GM21619 (cell line): Measurements from ENCODE around the gene ERBB4.
"Not testable (repeated sequence)": the region's sequence is repeated elsewhere in the genome, so short reads cannot be mapped to it uniquely, and the experiment has no call there.

ENCODE experiments used
- ATAC-seq: cut with Tn5 transposase; IDR thresholded peaks from one replicate; pipeline ENCODE4 v1.9.1; 2021; ENCODE audit not compliant: unreplicated experiment

ERBB4 gene

DNA sequence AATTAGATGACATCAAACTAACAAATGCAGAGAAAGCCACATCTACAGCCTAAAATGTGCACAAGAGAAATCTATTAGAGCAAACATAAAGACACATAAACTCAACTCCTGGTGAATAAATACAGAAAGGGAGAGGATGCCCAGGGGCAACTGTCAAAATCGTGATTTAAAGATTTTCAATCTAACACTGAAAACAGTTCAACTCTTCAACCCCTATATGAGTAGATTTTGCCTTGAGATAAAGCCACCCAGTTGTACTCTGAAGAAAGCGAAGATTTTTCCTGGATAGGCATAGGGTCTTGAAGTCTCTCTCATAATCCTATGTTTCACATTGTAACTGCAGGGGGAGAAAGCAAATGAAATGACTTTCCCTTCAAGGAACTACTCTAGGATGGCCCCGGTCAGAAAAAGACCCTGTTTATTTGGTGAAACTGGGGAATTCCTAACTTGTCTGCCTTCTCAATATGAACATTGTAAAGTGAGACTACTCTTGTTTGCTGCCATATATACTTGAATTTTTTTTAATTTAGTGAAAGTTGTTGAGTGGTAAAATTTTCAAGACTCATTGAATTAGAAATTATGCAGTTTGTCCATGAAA lies 226.7 kb downstream of the ERBB4 start:
- ATAC-seq: no peak

DNA sequence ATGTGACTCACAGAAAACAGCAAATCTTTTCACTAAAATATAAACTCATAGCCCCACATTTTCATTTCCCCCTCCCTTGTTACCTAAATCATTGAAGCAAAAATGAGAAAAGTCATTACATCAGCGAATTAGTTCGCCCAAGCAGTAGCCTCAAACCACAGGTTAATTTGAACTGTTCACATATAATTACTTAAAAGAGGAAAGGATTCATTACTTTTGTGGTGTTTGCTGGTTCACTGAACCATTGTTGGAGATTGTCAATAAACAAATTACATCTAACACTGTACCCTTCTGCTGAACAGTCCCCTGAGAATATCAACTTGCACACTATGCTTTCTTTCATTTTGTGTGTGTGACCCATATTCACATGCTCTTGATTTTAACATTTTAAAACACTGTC lies 238.7 kb downstream of the ERBB4 start:
- ATAC-seq: no peak

DNA sequence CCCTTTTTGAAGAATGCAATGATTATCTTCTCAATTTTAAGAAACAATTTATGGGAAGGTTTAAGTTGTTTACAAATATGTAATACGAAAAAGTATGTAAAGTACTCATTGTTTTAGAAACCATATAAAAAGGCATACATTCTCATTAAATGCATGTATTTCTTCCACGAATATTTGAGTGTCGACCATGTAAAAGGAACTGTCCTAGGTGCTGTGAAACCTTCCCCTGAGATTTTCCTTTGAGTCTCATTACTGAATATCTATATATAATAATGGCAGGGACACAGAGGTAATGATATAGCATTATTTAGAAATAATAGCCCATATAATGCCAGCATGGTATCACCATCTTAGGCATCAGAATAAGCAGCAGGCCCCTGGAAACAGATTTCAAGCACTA lies 239.3 kb downstream of the ERBB4 start:
- no peak for ATAC-seq

DNA sequence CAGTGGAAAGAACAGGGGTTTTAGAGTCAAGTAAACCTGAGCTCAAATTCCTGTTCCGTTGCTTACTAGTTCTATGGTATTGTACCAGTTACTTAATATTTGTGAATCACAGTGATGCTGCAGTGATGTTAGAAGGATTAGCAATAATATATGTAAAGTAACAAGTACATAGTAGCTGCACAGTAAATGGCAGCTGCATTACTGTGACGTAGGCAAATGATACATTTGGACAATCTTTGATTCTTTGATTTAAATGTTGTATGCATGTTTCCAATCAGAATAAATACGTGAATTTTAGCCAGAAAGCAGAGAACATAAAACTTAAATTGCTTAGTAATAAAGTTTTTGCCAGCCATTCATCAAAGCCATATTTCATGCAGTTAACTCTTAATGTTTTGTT lies 243.0 kb downstream of the ERBB4 start:
- no peak for ATAC-seq

DNA sequence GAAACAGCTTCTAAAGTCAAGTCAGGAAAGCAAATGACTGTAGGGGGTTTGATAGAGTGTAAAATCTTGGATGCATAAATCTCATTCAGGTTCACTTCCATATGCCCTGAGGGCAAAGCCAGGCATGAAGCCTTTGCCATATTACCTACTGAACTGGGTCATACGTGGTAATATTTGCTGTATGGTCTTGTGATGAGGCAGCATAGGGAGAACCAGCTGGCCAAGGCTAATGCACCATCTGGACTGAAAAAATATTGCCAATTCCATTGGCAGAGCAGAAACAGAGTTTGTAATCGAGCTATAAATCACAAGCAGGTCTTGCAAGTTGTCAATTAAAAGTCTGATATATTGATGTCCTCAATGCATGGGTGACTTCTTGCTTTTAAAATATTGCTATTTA lies 243.8 kb downstream of the ERBB4 start:
- ATAC-seq: no peak

DNA sequence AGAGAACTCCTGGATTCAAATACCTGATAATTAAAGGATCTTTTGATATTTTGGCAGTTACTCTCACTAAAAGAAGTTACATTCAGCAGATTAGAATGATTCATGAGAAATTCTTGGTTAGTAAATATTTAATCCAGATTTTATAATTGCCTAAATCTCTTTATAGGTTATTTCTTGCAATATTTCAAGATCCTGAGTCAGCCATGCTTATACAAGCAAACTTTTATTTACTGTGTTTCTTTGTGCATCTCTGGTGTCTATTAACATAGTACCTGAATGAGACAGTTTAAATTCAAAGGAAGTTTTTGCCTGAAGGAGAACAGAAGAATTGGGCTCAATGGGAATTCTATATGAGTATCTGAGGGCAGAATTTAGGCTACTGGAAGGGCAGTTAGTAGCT lies 249.3 kb downstream of the ERBB4 start:
- no peak for ATAC-seq

DNA sequence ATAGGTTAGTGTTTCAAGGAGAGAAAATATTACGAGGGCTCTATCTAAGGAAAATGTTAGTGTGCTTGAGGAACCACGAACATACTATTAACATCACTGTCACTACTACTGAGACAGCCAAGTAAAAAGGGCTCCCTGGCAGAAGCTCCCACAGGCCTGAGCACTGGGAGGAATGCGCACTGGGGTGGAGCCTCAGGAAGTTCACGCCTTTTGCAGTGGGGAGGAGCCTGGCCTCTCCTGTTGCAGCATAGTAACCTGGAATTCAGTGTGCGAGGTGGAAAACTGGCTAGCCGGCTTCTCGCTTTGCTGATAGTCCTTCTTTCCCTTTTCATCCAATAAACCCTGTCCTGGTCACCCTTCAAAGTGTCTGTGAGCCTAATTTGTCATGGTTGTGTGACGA lies 250.3 kb downstream of the ERBB4 start:
- ATAC-seq: no peak

DNA sequence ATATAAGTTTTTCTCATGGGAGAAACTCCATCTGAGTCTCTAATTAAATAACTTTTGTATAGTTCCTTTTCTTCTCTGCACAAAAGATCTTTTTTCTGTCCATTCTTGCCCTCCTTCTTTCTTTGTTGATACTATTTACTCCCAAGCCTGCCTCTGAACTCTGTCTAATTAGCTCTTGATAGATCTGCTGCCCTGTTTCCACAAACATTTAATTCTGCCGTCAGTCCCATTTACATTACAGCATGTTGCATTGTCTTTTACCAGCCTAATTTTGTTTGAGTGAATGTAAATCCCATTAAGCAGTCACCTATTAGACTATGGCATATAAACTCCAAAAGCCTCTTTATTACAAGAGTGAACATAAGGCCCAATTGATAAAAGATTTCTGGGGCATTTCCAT lies 254.4 kb downstream of the ERBB4 start:
- ATAC-seq: no peak

DNA sequence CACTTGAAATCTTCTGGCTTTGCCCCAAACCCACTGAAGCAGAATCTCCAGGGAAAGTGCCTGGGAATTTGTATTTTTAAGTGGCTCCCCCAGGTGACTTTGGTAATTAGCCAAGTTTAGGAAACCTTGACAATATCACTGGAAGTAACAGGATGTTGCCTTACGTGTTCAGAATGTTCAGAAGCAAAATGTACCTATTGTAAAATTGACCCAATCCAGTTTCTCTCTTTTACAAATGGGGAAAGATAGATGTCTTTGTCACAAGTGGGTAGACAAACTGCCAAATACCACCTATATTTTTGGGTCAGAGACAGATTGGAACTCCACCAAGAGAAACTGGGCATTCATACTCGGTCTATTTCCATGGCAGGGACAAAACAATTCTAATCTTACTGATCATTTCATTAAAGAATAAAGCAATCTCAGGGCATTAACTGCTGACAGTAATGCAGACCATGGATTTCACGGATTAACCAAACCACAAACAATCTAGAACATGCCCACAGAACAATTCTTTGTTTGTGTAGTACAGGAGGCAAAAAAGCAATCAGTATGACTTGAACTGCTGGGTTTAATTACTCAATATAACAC lies 255.8 kb downstream of the ERBB4 start:
- ATAC-seq: no peak

DNA sequence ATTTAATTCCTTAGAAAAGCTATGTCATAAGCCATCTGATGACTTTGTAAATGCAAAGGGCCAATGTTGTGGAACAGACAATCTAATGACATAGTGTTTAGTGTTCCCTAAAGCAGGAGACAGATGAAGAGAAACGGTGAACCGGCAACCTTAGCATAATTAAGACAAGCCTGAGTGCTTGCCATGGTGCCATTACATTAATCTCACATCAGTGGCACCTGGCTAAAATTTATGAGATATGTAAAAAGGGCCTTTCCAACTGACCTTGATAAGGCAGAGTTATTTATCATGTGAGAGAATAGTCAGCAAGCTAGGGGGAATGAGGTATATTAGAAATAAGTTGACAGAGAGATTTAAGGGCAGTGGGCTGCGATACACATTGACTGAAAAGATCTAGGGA lies 261.8 kb downstream of the ERBB4 start:
- ATAC-seq: no peak

DNA sequence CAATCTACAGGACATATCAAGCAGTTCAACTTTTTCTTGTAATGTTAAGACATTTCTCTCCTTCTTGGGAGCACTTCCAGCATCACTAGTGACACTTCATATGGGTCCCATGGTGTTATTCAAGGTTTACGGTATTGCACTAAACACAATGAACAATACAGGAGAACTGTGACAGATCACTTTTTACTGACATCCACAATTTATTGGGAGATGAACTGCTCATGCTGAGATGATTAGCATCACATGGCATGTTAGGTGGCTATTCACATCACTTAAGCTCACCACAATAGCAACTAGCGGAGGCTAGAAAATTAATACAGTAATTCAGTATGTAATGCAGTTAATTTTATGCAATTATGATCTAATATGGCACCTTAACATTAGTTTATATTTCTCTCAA lies 264.4 kb downstream of the ERBB4 start:
- no peak for ATAC-seq

DNA sequence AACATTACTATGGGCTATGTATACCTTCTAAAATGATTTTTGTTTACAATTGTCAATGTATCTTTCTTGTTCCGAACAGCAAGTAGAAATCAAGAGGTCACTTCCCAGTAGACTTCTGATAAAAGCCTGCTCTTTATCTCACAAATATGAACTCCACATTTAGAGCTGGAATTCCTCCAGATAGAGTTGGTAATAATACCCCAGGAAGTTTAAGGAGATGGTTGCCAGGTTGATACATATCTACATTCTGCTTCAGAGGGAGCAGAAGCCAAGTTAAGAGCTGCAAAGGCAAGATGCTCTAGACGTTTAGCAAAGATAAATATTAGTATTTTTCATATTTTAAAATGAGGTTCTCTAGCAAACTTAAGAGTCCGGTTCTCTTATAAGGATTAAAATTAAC lies 267.0 kb downstream of the ERBB4 start:
- ATAC-seq: no peak

DNA sequence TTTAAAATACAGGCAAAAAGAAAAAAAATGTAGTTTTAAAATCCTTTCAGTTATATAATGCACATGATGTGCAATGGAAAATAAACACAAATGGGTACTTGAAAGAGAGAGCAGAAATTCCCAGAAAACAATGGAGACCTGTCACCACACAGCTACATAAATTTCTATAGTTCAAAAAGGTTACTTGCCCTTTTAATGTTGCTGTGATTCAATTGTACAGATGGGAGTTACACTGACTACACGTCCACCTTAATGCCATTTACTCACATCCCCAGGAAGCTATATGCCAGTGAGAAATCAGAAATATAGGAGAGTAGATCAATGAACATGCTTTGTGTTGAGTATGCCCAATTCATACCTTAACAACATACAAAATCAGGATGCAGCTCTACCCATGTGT lies 269.6 kb downstream of the ERBB4 start:
- ATAC-seq: no peak

DNA sequence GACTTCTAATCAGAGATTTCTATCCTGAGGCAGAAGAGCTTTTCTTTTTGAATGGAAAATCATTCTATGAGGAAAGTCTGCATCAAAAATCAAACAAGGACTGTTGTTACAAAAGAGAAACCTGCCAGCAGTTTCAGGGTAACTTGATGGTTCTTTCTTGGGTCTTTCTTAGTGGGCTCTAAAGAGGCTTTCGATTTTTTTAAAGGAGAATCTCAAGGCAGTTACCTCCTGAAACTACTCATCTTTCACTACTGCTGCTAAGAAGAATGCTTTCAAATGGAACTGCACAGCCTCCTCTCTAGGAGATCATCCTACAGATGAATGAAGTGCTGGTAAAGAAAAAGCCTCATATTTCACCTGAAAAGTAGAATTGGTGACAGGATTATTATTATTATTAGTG lies 272.3 kb downstream of the ERBB4 start:
- no peak for ATAC-seq

DNA sequence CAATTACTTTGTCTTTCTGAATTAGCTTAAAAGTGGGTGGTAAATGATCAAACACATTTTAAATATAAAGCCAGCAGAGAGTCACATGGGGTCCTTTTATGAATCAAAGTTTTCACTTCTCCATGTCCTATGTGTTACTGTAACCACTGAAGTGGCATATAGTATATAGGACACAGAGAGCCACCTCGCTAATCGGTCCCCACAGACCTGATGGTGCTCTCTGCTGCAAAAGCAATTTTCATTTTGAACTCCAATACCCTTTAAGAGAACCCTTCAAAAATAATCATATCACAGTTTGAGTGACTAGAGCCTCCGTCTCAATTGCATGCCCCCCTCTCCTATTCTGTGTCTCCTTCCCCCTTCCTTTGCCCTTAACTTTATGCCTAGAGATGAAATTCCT lies 272.8 kb downstream of the ERBB4 start:
- no peak for ATAC-seq

DNA sequence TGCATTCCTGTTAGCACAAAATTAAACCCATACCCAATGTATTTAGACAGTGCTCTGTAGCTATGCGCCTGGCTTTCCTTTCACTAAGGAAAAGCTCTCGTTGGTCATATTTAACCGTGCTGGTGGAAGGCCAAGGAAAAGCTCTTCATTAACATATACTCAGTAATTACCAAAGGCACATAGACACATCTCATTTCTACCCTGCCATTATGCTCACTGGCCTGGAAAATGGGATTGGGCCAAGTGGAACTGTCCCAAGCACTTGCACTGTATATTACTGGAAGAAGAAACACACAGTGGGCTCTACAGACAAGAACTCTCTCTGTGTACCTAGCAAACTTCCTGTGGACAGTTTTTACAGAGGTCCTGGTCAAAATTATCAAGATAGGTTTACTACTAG lies 274.4 kb downstream of the ERBB4 start:
- no peak for ATAC-seq

DNA sequence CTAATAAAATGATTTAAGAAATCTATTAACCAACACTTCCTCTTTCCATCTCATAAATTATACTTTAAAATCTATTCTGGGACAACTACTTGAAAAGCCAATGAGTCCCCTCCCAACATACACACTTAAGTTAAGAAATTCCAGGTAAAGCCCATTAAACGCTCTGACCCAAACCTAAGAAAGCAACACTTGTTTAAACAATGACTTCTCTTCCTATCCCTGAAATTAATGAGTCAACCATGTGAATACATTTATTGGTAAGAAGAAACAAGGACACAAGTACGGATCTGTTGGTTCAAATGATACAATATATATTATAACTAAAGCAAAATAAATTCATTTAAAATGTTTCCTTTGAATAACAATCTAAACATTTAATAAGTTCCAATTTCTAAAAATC lies 279.4 kb downstream of the ERBB4 start:
- no peak for ATAC-seq

DNA sequence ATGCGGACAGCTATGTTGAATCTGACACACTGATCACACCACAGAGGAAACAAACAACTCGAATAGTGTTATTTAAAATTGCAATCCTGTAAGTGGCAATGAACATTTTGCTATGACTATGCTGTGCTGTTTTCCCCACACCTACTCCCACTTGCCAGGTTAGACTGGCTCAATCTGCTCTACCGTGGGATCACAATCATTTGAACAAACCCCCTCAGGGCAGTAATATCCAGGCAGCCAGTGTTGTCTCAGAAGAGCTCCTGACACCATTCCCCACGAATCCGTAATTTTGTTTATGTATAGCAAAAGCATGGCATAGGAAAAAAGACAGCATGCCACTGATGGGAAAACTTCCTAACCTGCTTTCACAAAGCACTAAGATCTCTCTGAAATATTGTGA lies 284.3 kb downstream of the ERBB4 start:
- ATAC-seq: no peak

DNA sequence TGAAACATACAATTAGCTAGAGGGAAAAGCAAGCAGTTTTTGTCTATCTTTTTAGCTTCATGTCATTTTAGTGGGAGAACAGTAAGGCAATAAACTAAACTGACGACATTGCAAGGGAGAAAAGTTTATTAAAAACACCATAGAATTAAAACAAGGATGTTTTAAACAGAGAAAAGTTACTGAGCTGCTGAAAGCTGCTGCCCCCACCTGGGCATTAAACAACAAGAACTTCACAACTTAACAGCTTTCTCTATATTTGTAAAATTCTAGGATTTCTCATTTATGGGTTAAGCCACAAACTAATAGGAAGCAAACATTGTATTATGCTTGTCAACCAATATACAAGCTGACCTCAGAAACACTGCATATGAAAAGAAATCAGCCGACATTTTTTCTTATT lies 289.2 kb downstream of the ERBB4 start:
- ATAC-seq: no peak

DNA sequence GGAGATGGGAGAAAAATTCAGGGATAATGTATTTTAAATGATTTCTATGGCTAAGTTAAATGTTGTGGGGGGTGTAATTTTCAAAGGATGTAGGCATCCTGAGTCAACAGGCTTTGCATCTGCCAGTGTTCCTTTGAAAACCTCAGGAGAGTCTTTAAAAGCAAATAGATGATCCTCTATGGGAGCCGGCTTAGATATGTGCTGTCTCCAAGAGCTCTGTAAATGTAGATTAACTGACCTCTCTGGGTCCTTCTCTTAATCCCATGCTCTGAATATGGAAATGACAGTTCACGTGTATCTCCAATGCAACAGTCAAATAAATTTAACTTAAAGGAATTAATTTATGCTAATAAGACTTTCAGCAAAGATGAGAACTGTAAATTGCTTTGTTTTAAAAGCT lies 292.7 kb downstream of the ERBB4 start:
- no peak for ATAC-seq

DNA sequence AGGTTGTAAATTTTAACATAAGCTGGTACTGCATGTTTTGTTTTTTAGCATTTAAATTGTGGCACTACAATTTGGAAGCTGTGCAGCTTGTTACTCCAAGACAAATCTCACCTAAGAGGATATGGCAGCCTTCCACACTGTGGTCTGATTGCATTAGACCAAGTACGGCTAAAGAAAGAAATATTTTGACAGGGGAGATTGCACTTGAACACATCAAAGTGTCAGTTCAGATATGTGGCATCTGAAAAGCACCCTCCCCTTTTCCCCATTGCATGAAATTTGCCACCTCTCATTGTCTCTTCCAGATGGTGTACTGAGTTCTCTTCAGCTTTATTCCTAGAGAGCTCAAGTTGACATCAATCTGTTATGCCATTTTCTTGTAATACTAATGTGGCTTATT lies 295.9 kb downstream of the ERBB4 start:
- no peak for ATAC-seq

DNA sequence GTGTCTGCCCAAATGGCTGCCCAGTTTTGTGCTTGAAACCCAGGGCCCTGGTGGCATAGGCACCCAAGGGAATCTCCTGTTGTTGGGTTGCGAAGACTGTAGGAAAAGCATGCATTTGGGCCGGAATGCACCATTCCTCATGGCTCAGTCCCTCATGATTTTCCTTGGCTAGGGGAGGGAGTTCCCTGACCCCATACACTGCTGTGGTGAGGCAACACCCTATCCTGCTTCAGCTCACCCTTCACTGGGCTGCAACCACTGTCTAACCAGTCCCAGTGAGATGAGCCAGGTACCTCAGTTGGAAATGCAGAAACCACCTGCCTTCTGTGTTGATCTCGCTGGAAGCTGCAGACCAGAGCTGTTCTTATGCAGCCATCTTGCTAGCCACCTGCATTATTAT lies 300.4 kb downstream of the ERBB4 start:
- not testable (repeated sequence) for ATAC-seq

DNA sequence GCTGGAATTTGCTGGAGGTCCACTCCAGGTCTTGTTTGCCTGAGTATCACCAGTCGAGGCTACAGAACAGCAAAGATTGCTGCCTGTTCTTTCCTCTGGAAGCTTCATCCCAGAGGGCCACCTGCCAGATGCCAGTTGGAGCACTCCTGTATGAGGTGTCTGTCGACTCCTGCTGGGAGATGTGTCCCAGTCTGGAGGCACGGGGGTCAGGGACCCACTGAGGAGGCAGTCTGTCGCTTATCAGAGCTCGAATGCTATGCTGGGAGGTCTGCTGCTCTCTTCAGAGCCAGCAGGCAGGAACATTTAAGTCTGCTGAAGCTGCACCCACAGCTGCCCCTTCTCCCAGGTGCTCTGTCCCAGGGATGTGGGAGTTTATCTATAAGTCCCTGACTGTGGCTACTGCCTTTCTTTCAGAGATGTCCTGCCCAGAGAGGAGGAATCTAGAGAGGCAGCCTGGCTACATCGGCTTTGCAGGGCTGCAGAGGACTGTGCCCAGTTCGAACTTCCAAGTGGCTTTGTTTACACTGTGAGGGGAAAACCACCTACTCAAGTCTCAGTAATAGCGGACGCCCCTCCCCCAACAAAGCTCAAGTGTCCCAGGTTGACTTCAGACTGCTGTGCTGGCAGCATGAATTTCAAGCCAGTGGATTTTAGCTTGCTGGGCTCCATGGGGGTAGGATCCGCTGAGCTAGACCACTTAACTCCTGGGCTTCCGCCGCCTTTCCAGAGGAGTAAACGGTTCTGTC lies 301.1 kb downstream of the ERBB4 start:
- no peak for ATAC-seq
